ENCODE results near the gene CAMTA1.

- TF ChIP-seq, protein P1, sequence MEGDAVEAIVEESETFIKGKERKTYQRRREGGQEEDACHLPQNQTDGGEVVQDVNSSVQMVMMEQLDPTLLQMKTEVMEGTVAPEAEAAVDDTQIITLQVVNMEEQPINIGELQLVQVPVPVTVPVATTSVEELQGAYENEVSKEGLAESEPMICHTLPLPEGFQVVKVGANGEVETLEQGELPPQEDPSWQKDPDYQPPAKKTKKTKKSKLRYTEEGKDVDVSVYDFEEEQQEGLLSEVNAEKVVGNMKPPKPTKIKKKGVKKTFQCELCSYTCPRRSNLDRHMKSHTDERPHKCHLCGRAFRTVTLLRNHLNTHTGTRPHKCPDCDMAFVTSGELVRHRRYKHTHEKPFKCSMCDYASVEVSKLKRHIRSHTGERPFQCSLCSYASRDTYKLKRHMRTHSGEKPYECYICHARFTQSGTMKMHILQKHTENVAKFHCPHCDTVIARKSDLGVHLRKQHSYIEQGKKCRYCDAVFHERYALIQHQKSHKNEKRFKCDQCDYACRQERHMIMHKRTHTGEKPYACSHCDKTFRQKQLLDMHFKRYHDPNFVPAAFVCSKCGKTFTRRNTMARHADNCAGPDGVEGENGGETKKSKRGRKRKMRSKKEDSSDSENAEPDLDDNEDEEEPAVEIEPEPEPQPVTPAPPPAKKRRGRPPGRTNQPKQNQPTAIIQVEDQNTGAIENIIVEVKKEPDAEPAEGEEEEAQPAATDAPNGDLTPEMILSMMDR (IDR thresholded peaks at IDR 0.05): no peak
- TF ChIP-seq MXI1 (IDR thresholded peaks at IDR 0.05; ENCODE audit: low read depth, low read length) (no peak), POLR2AphosphoS5 (IDR thresholded peaks at IDR 0.05; ENCODE audit: low read depth, low read length) (no peak), REST (IDR thresholded peaks at IDR 0.05; ENCODE audit: low read depth, low read length) (no peak), YY1 (IDR thresholded peaks at IDR 0.05; ENCODE audit: low read depth) (no peak), NFIC (IDR thresholded peaks at IDR 0.05; ENCODE audit: borderline replicate concordance) (no peak), USF1 (IDR thresholded peaks at IDR 0.05; ENCODE audit: borderline replicate concordance, low read depth) (no peak), FOSL2 (IDR thresholded peaks at IDR 0.05; ENCODE audit: borderline replicate concordance, low read depth) (no peak), EP300 (IDR thresholded peaks at IDR 0.05; ENCODE audit: borderline replicate concordance in 1 of 2, low read depth in 1 of 2, low read length in 1 of 2) (no peak), FOXM1 (IDR thresholded peaks at IDR 0.05; ENCODE audit: low read depth) (no peak), TAF1 (IDR thresholded peaks at IDR 0.05; ENCODE audit: borderline replicate concordance, low read depth, low read length) (no peak)
Observed at GRCh38 chr1:7186382-7187111, 401.3 kb downstream of the CAMTA1 start.
